ENCODE measurements around the gene TECPR1. TPM values are rescaled to one million over a fixed set of nuclear protein-coding genes. Genes with fewer than 3 reads are reported as not detected.

Gene TECPR1
- total and polyA plus RNA-seq, 2 experiments from 2014 or later = 8.2 to 27.8 TPM

- TF ChIP-seq EZH2 (IDR thresholded peaks at IDR 0.05; ENCODE audit: insufficient read depth, poor library complexity, severe bottlenecking) = no peak
- TF ChIP-seq EZH2phosphoT487 (IDR thresholded peaks at IDR 0.05; ENCODE audit: insufficient read depth, low read depth) = no peak
- no peaks in the 10 kb centered on the region for H3F3A ChIP-seq (ENCODE audit: insufficient read depth)
- in situ Hi-C loops (cut with MboI) = no loop called here
- no peak overlapping the region for H3K9ac ChIP-seq
- no peaks in the 10 kb centered on the region for H3K27me3 ChIP-seq (replicated peaks; ENCODE audit: insufficient read depth)
- no peak overlapping the region for H3K27ac ChIP-seq
- H4K20me1 ChIP-seq (ENCODE audit: insufficient read depth) = no peaks in the 10 kb centered on the region
- H3K9me2 ChIP-seq (ENCODE audit: insufficient read depth) = no peaks in the 10 kb centered on the region
- no peak for DNase-seq
- H3K4me1 ChIP-seq (ENCODE audit: insufficient read depth) = peaks cover 4% of the 10 kb centered on the region; the same call in 1 of the 2 replicates
- no peak overlapping the region for H3K4me3 ChIP-seq
- no peaks in the 10 kb centered on the region for H3K9me3 ChIP-seq (ENCODE audit: low read depth)
- H2AFZ ChIP-seq = no peak overlapping the region
- peaks cover 25% of the 10 kb centered on the region for H3K79me2 ChIP-seq (ENCODE audit: insufficient read depth)
- H3K36me3 ChIP-seq (ENCODE audit: low read depth) = no peaks in the 10 kb centered on the region
- no peak overlapping the region for H3K4me2 ChIP-seq (ENCODE audit: unreplicated experiment)
- 75 to 81% methylated on average over 10 to 12 of the region's 12 CpGs for WGBS, 2 experiments (ENCODE audit: low coverage in 1 of 2, low lambda C conversion rate in 2 of 2, missing lambda C conversion rate in 2 of 2)
Measured at GRCh38 chr7:98248156-98248555, 3.9 kb downstream of the TECPR1 start.

GRCh38 chr7:98244871-98245270 lies 7.2 kb downstream of the TECPR1 start:
- Histone ChIP-seq H2AFZ (no peak overlapping the region), H4K20me1 (ENCODE audit: insufficient read depth) (no peaks in the 10 kb centered on the region), H3F3A (ENCODE audit: insufficient read depth) (no peaks in the 10 kb centered on the region), H3K27ac (no peak overlapping the region), H3K4me2 (ENCODE audit: unreplicated experiment) (no peak overlapping the region), H3K4me1 (ENCODE audit: insufficient read depth) (no peaks in the 10 kb centered on the region), H3K9me3 (ENCODE audit: low read depth) (no peaks in the 10 kb centered on the region), H3K36me3 (ENCODE audit: low read depth) (no peaks in the 10 kb centered on the region), H3K27me3 (replicated peaks; ENCODE audit: insufficient read depth) (no peaks in the 10 kb centered on the region), H3K79me2 (ENCODE audit: insufficient read depth) (no peaks in the 10 kb centered on the region), H3K9ac (no peak overlapping the region), H3K4me3 (no peak overlapping the region), H3K9me2 (ENCODE audit: insufficient read depth) (no peaks in the 10 kb centered on the region)
- DNase-seq = no peak
- TF ChIP-seq EZH2 (IDR thresholded peaks at IDR 0.05; ENCODE audit: insufficient read depth, poor library complexity, severe bottlenecking) = no peak
- TF ChIP-seq EZH2phosphoT487 (IDR thresholded peaks at IDR 0.05; ENCODE audit: insufficient read depth, low read depth) = no peak
- 95 to 96% methylated on average over 14 of the region's 14 CpGs for WGBS, 2 experiments (ENCODE audit: low coverage in 1 of 2, low lambda C conversion rate in 2 of 2, missing lambda C conversion rate in 2 of 2)
- in situ Hi-C loops (cut with MboI) = no loop called here

- Histone ChIP-seq H4K20me1 (ENCODE audit: insufficient read depth) (no peaks in the 10 kb centered on the region), H2AFZ (no peak overlapping the region), H3K36me3 (ENCODE audit: low read depth) (no peaks in the 10 kb centered on the region), H3K4me2 (ENCODE audit: unreplicated experiment) (no peak overlapping the region), H3K79me2 (ENCODE audit: insufficient read depth) (no peaks in the 10 kb centered on the region), H3K4me3 (no peak overlapping the region), H3F3A (ENCODE audit: insufficient read depth) (no peaks in the 10 kb centered on the region), H3K27ac (no peak overlapping the region), H3K9me3 (ENCODE audit: low read depth) (no peaks in the 10 kb centered on the region), H3K4me1 (ENCODE audit: insufficient read depth) (no peaks in the 10 kb centered on the region), H3K9me2 (ENCODE audit: insufficient read depth) (no peaks in the 10 kb centered on the region), H3K9ac (no peak overlapping the region), H3K27me3 (replicated peaks; ENCODE audit: insufficient read depth) (no peaks in the 10 kb centered on the region)
- WGBS, 2 experiments (ENCODE audit: low coverage in 1 of 2, low lambda C conversion rate in 2 of 2, missing lambda C conversion rate in 2 of 2) = 78 to 90% methylated on average over 4 of the region's 4 CpGs
- in situ Hi-C loops (cut with MboI) = no loop called here
- TF ChIP-seq EZH2 (IDR thresholded peaks at IDR 0.05; ENCODE audit: insufficient read depth, poor library complexity, severe bottlenecking) = no peak
- no peak for TF ChIP-seq EZH2phosphoT487 (IDR thresholded peaks at IDR 0.05; ENCODE audit: insufficient read depth, low read depth)
- DNase-seq = no peak
Measured at GRCh38 chr7:98242934-98243333, 9.1 kb downstream of the TECPR1 start.

DNA sequence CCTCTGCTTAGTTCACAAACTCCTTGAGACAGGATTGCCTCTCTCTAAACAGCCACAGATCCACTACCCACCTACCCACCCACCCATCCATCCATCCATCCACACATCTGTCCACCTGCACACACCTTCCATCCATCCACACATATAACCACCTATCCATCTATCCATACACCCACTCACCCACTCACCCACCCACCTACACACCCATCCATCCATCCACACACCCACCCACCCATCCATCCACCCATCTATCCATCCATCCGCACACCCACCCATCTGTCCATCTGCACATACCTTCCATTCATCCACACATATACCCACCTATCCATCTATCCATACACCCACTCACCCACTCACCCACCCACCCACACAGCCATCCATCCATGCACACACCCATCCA lies 9.7 kb downstream of the TECPR1 start:
- Histone ChIP-seq H3K4me2 (ENCODE audit: unreplicated experiment) (no peak overlapping the region), H3K9me3 (ENCODE audit: low read depth) (no peaks in the 10 kb centered on the region), H3K9me2 (ENCODE audit: insufficient read depth) (no peaks in the 10 kb centered on the region), H3K36me3 (ENCODE audit: low read depth) (no peaks in the 10 kb centered on the region), H4K20me1 (ENCODE audit: insufficient read depth) (no peaks in the 10 kb centered on the region), H3K4me3 (no peak overlapping the region), H3K27me3 (replicated peaks; ENCODE audit: insufficient read depth) (no peaks in the 10 kb centered on the region), H3F3A (ENCODE audit: insufficient read depth) (no peaks in the 10 kb centered on the region), H3K27ac (no peak overlapping the region), H3K9ac (no peak overlapping the region), H2AFZ (no peak overlapping the region), H3K4me1 (ENCODE audit: insufficient read depth) (no peaks in the 10 kb centered on the region), H3K79me2 (ENCODE audit: insufficient read depth) (no peaks in the 10 kb centered on the region)
- 100% methylated on average over 1 of the region's 1 CpG; no CpG with 5 or more reads in 1 of the 2 experiments for WGBS, 2 experiments (ENCODE audit: low coverage in 1 of 2, low lambda C conversion rate in 2 of 2, missing lambda C conversion rate in 2 of 2)
- DNase-seq = no peak
- in situ Hi-C loops (cut with MboI) = no loop called here
- no peak for TF ChIP-seq EZH2 (IDR thresholded peaks at IDR 0.05; ENCODE audit: insufficient read depth, poor library complexity, severe bottlenecking)
- TF ChIP-seq EZH2phosphoT487 (IDR thresholded peaks at IDR 0.05; ENCODE audit: insufficient read depth, low read depth) = no peak

Data from GM23248 (cell line).